Mesendoderm (in vitro differentiated cells): ENCODE results near the gene KLHL29.

Experiments
- DNase-seq: peaks from one replicate; pipeline ENCODE4 v3.0.0; 2013
- H2AK5ac ChIP-seq: 2 replicates; pipeline ENCODE4 v1.6.1; 2013; ENCODE audit warnings: low read length, inconsistent platforms
- H2BK120ac ChIP-seq: 2 replicates; pipeline ENCODE4 v1.6.1; 2013; ENCODE audit warnings: low read depth, mild to moderate bottlenecking, low read length, moderate library complexity, mixed read lengths
- H2BK15ac ChIP-seq: replicated peaks from 2 replicates; pipeline ENCODE4 v1.6.1; 2013; ENCODE audit warnings: low read depth, mild to moderate bottlenecking, moderate library complexity
- H2BK5ac ChIP-seq: 2 replicates; pipeline ENCODE4 v1.6.1; 2013; ENCODE audit warnings: low read length, inconsistent platforms
- H3K18ac ChIP-seq: 2 replicates; pipeline ENCODE4 v1.6.1; 2013; ENCODE audit warnings: mild to moderate bottlenecking, low read length, mixed read lengths
- H3K23ac ChIP-seq: one replicate; pipeline ENCODE4 v1.6.1; 2013; ENCODE audit warnings: low read length
- H3K27ac ChIP-seq: 2 replicates; pipeline ENCODE4 v1.5.1; 2013; ENCODE audit warnings: low read depth, mild to moderate bottlenecking, inconsistent platforms, low read length, moderate library complexity
- H3K27me3 ChIP-seq: 2 replicates; pipeline ENCODE4 v1.6.1; 2013; ENCODE audit warnings: low read length, control low read depth, mild to moderate bottlenecking, inconsistent platforms; ENCODE audit not compliant: insufficient read depth, poor library complexity
- H3K36me3 ChIP-seq: 2 replicates; pipeline ENCODE4 v1.6.1; 2013; ENCODE audit warnings: low read length, inconsistent platforms; ENCODE audit not compliant: control insufficient read depth, insufficient read depth
- H3K4ac ChIP-seq: one replicate; pipeline ENCODE4 v1.6.1; 2013; ENCODE audit warnings: low read depth, mild to moderate bottlenecking, low read length, moderate library complexity
- H3K4me1 ChIP-seq: 2 replicates; pipeline ENCODE4 v1.6.1; 2013; ENCODE audit warnings: low read depth, low read length, inconsistent platforms; ENCODE audit not compliant: control insufficient read depth
- H3K4me2 ChIP-seq: 2 replicates; pipeline ENCODE4 v1.6.1; 2013; ENCODE audit warnings: low read length
- H3K4me3 ChIP-seq: 2 replicates; pipeline ENCODE4 v1.5.1; 2013; ENCODE audit warnings: mild to moderate bottlenecking, low read length
- H3K56ac ChIP-seq: one replicate; pipeline ENCODE4 v1.6.1; 2013; ENCODE audit warnings: low read length
- H3K79me1 ChIP-seq: 2 replicates; pipeline ENCODE4 v1.6.1; 2013; ENCODE audit warnings: low read length, inconsistent platforms
- H3K79me2 ChIP-seq: 2 replicates; pipeline ENCODE4 v1.6.1; 2013; ENCODE audit warnings: mild to moderate bottlenecking, low read length; ENCODE audit not compliant: control insufficient read depth, insufficient read depth
- H3K9ac ChIP-seq: 2 replicates; pipeline ENCODE4 v1.6.1; 2013; ENCODE audit warnings: low read length, inconsistent platforms
- H4K5ac ChIP-seq: one replicate; pipeline ENCODE4 v1.6.1; 2013; ENCODE audit warnings: low read length
- H4K8ac ChIP-seq: one replicate; pipeline ENCODE4 v1.6.1; 2013; ENCODE audit warnings: low read depth, mild to moderate bottlenecking, control low read depth, low read length, moderate library complexity
- WGBS: extraction: QIAGEN DNeasy Blood & Tissue Kit; methylation state at CpG from one replicate; pipeline ENCODE4 v1.1.7; 2013; ENCODE audit warnings: low lambda C conversion rate, missing lambda C conversion rate; ENCODE audit not compliant: insufficient coverage; ENCODE audit errors: extremely low coverage; 5-methylcytosine and 5-hydroxymethylcytosine counted together

Gene KLHL29

DNA sequence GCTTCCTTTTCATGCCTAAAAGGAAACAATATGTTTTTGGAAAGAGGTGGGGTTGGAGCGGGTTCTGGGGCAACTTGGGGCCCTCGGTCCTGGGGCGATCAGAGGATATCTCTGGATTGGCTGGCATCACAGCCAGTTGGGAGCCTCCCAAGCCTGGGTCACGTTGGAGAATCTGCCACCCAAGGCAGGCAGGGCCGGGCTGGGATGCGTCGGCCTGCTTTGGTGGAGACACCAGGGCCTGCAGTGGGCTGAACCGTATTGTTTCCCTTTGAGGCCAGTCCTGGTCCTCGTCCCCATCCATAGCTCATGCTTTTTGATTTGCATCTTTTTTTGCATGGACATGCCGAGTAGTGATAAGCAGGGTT, 306.1 kb downstream of the KLHL29 start:
- no peak for DNase-seq
- H3K79me1 ChIP-seq, result no peaks in the 10 kb centered on the region
- no peak overlapping the region for H3K27ac ChIP-seq
- no peak overlapping the region for H3K18ac ChIP-seq
- H2AK5ac ChIP-seq, result no peak overlapping the region
- no peak overlapping the region for H4K5ac ChIP-seq
- H2BK15ac ChIP-seq, result no peak overlapping the region
- no peaks in the 10 kb centered on the region for H3K4me1 ChIP-seq
- peak overlapping the region; percentile 66 for H3K23ac ChIP-seq
- no peak overlapping the region for H3K56ac ChIP-seq
- no peak overlapping the region for H3K4ac ChIP-seq
- H3K9ac ChIP-seq, result no peak overlapping the region
- no peak overlapping the region for H3K4me3 ChIP-seq
- H3K27me3 ChIP-seq, result no peaks in the 10 kb centered on the region
- no peaks in the 10 kb centered on the region for H3K36me3 ChIP-seq
- H3K4me2 ChIP-seq, result no peak overlapping the region
- no peak overlapping the region for H2BK5ac ChIP-seq
- H3K79me2 ChIP-seq, result no peaks in the 10 kb centered on the region
- H4K8ac ChIP-seq, result no peak overlapping the region
- no peak overlapping the region for H2BK120ac ChIP-seq
- no CpG with 5 or more reads among the region's 10 CpGs for WGBS

DNA sequence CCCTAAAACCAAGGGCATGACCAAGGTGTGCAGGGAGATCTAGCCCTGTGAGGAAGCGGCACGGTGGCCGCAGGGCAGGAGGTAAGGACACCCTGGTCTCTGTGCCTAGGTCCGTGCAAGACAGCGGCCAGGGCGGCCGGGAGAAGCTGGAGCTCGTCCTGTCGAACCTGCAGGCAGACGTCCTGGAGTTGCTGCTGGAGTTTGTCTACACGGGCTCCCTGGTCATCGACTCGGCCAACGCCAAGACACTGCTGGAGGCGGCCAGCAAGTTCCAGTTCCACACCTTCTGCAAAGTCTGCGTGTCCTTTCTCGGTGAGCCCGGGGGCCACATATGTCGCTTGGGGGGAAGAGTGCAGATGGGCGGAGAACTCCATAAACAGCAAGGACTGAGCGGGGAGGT, 306.6 kb downstream of the KLHL29 start:
- Histone ChIP-seq H3K27ac (no peak overlapping the region), H3K4me2 (no peak overlapping the region), H3K79me1 (no peaks in the 10 kb centered on the region), H4K8ac (no peak overlapping the region), H3K36me3 (no peaks in the 10 kb centered on the region), H3K79me2 (no peaks in the 10 kb centered on the region), H2BK120ac (no peak overlapping the region), H3K18ac (no peak overlapping the region), H4K5ac (no peak overlapping the region), H2AK5ac (no peak overlapping the region), H3K4ac (no peak overlapping the region), H2BK5ac (no peak overlapping the region), H3K56ac (no peak overlapping the region), H3K4me3 (no peak overlapping the region), H2BK15ac (no peak overlapping the region), H3K23ac (peak overlapping the region; percentile 66), H3K9ac (no peak overlapping the region), H3K4me1 (no peaks in the 10 kb centered on the region), H3K27me3 (no peaks in the 10 kb centered on the region)
- WGBS, result no CpG with 5 or more reads among the region's 21 CpGs
- DNase-seq, result no peak

DNA sequence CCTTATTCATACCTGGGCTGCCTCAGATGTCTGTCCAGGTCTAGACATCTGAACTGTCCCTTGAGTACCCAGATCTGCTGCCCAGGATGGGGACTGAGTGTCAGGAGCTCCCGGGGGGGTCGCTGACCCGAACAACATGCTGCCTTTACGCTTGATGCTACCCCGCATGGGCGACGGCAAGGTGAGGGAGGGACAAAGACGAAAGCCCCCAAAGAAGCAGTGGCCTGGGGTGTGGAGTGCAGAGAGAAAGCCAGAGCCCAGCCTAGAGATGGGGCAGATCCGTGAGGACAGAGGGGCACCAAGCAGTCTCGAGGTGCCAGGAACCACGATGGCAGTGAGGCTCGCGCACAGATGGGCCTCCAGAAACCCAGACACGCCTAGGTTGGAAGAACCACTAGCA, 307.3 kb downstream of the KLHL29 start:
- no peak overlapping the region for H3K27ac ChIP-seq
- no peaks in the 10 kb centered on the region for H3K79me1 ChIP-seq
- H3K27me3 ChIP-seq, result no peaks in the 10 kb centered on the region
- H2BK5ac ChIP-seq, result no peak overlapping the region
- WGBS, result no CpG with 5 or more reads among the region's 14 CpGs
- H3K36me3 ChIP-seq, result no peaks in the 10 kb centered on the region
- no peak for DNase-seq
- no peak overlapping the region for H4K8ac ChIP-seq
- H2BK120ac ChIP-seq, result no peak overlapping the region
- no peak overlapping the region for H3K4ac ChIP-seq
- no peak overlapping the region for H2BK15ac ChIP-seq
- no peak overlapping the region for H3K56ac ChIP-seq
- no peak overlapping the region for H3K18ac ChIP-seq
- H3K4me2 ChIP-seq, result no peak overlapping the region
- no peak overlapping the region for H2AK5ac ChIP-seq
- no peak overlapping the region for H3K4me3 ChIP-seq
- no peak overlapping the region for H3K23ac ChIP-seq
- H3K79me2 ChIP-seq, result no peaks in the 10 kb centered on the region
- H3K9ac ChIP-seq, result no peak overlapping the region
- H4K5ac ChIP-seq, result no peak overlapping the region
- H3K4me1 ChIP-seq, result no peaks in the 10 kb centered on the region

DNA sequence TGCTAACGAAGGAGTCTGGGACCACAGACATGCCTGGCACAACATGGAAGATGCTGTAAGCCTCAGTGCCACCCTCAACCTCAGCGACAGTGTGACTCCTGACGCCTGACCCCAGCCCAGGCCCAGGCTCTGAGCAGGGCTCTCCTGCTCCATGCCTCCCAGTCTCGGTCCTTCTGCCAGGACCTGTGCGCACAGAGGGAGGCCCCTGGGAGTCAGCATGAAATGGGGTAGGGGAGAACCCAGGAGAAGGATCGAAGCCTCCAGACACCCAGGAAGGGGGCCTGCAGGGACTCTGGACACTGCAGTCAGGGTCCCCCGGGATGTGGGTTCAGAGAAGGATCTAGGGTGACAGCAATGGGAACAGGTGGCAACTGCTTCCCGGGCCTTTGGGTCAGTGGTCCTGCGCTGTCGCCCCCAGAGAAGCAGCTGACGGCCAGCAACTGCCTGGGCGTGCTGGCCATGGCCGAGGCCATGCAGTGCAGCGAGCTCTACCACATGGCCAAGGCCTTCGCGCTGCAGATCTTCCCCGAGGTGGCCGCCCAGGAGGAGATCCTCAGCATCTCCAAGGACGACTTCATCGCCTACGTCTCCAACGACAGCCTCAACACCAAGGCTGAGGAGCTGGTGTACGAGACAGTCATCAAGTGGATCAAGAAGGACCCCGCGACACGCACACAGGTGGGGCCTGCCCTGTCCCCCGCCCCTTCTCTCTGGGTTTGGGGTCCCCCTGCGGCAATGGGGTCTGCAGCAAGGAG, 308.0 kb downstream of the KLHL29 start:
- Histone ChIP-seq H2BK120ac (no peak overlapping the region), H2AK5ac (no peak overlapping the region), H3K4me1 (no peaks in the 10 kb centered on the region), H3K56ac (no peak overlapping the region), H3K23ac (no peak overlapping the region), H3K4ac (no peak overlapping the region), H3K9ac (no peak overlapping the region), H3K36me3 (no peaks in the 10 kb centered on the region), H3K27ac (no peak overlapping the region), H3K4me2 (no peak overlapping the region), H2BK15ac (no peak overlapping the region), H4K8ac (no peak overlapping the region), H3K4me3 (no peak overlapping the region), H3K79me2 (no peaks in the 10 kb centered on the region), H2BK5ac (no peak overlapping the region), H3K27me3 (no peaks in the 10 kb centered on the region), H3K18ac (no peak overlapping the region), H4K5ac (no peak overlapping the region), H3K79me1 (no peaks in the 10 kb centered on the region)
- no CpG with 5 or more reads among the region's 28 CpGs for WGBS
- DNase-seq, result no peak

DNA sequence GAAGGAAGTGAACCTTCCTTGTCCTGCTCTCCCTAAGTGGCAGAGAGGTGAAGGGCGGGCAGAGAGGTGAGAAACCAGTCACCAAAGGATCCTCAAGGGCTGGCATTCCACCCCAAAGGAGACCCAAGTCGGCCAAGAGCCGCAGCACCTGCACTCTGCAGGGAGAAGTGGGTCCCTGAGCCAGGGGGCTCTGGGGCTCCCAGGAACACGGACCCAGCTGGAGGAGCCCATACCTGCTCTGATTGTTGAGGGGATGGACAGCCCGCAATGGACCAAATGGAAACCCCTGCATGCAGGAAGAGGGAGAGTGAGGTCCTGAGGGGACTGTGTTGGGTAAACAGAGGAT, 308.6 kb downstream of the KLHL29 start:
- H2AK5ac ChIP-seq, result no peak overlapping the region
- no peak overlapping the region for H2BK15ac ChIP-seq
- no peak overlapping the region for H3K27ac ChIP-seq
- no peaks in the 10 kb centered on the region for H3K79me1 ChIP-seq
- no peaks in the 10 kb centered on the region for H3K36me3 ChIP-seq
- H3K4me1 ChIP-seq, result no peaks in the 10 kb centered on the region
- H3K4me3 ChIP-seq, result no peak overlapping the region
- H3K9ac ChIP-seq, result no peak overlapping the region
- H2BK5ac ChIP-seq, result no peak overlapping the region
- DNase-seq, result no peak
- no peak overlapping the region for H3K4ac ChIP-seq
- H3K18ac ChIP-seq, result no peak overlapping the region
- H2BK120ac ChIP-seq, result no peak overlapping the region
- no peaks in the 10 kb centered on the region for H3K27me3 ChIP-seq
- H4K8ac ChIP-seq, result no peak overlapping the region
- no peak overlapping the region for H3K23ac ChIP-seq
- no peak overlapping the region for H4K5ac ChIP-seq
- H3K56ac ChIP-seq, result no peak overlapping the region
- no CpG with 5 or more reads among the region's 5 CpGs for WGBS
- no peak overlapping the region for H3K4me2 ChIP-seq
- no peaks in the 10 kb centered on the region for H3K79me2 ChIP-seq
